ENCODE measurements around the gene NRSN2.

DNA sequence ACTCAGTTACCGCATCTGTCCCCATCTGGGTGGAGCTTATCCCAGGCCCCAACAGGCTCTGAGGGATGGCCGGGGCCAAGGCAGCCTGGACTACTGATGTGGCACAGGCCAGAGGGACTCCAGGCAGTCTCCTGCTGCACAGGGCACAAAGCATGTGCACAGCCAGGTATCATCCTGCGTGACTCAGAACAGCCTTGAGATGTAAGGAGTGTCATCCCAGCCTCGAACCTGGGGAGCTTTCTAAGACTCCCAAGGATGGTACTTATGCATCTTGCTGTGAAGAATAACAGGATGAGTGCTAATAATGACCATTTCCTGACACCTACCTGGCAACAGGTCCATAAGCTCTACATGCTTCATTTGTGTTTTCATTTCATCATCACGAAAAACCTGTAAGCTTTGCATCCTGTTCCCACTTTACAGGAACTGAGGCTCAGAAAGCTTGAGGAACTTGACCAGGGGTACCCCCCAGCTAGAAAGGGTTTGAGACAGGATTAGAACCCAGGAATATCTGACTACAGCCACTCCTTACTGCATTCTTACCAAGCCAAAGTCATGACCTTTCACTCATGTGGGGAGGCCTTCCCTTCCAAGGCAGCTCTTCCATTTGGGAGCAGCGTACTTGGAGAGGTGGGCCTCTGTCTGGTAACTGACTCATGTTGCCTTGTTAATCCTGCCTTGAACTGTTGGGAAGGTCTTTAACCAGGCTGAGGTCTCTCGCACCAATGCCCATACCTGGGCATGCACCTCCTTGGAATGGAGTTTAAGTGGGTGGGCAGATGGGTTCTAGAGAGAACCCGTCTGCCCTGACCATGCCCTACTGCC lies 35.6 kb downstream of the NRSN2 start:
- TF ChIP-seq, protein P1, sequence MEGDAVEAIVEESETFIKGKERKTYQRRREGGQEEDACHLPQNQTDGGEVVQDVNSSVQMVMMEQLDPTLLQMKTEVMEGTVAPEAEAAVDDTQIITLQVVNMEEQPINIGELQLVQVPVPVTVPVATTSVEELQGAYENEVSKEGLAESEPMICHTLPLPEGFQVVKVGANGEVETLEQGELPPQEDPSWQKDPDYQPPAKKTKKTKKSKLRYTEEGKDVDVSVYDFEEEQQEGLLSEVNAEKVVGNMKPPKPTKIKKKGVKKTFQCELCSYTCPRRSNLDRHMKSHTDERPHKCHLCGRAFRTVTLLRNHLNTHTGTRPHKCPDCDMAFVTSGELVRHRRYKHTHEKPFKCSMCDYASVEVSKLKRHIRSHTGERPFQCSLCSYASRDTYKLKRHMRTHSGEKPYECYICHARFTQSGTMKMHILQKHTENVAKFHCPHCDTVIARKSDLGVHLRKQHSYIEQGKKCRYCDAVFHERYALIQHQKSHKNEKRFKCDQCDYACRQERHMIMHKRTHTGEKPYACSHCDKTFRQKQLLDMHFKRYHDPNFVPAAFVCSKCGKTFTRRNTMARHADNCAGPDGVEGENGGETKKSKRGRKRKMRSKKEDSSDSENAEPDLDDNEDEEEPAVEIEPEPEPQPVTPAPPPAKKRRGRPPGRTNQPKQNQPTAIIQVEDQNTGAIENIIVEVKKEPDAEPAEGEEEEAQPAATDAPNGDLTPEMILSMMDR (conservative IDR thresholded peaks at IDR 0.05; ENCODE audit: low read length) = no peak
- TF ChIP-seq EZH2phosphoT487 (IDR thresholded peaks at IDR 0.05; ENCODE audit: borderline replicate concordance) = no peak

All from Loucy (cell line).